GM18909 (cell line): ENCODE data around the gene CARM1.

ENCODE experiments used
- ATAC-seq: cut with Tn5 transposase; IDR thresholded peaks from one replicate; pipeline ENCODE4 v1.9.1; 2021; ENCODE audit warnings: mild to moderate bottlenecking; ENCODE audit not compliant: unreplicated experiment, poor library complexity

The CARM1 gene

GRCh38 chr19:10896851-10897526, 25.6 kb downstream of the CARM1 start:
- ATAC-seq = no peak

GRCh38 chr19:10898633-10899032, 27.3 kb downstream of the CARM1 start:
- no peak for ATAC-seq

- no peak for ATAC-seq
Observed at GRCh38 chr19:10899151-10899653, 27.8 kb downstream of the CARM1 start.

GRCh38 chr19:10907925-10908324, 36.6 kb downstream of the CARM1 start:
- no peak for ATAC-seq

- no peak for ATAC-seq
Observed at GRCh38 chr19:10908380-10908960, 37.1 kb downstream of the CARM1 start.

- ATAC-seq = no peak
Observed at GRCh38 chr19:10911579-10912363, 40.4 kb downstream of the CARM1 start.

- ATAC-seq = no peak
Observed at GRCh38 chr19:10912619-10913018, 41.3 kb downstream of the CARM1 start.

- no peak for ATAC-seq
Observed at GRCh38 chr19:10913716-10914340, 42.5 kb downstream of the CARM1 start.

- no peak for ATAC-seq
Observed at GRCh38 chr19:10915130-10916091, 44.1 kb downstream of the CARM1 start.

- ATAC-seq = no peak
Observed at GRCh38 chr19:10916602-10917001, 45.2 kb downstream of the CARM1 start.

GRCh38 chr19:10918359-10918758, 47.0 kb downstream of the CARM1 start:
- no peak for ATAC-seq

- no peak for ATAC-seq
Observed at GRCh38 chr19:10919352-10920287, 48.3 kb downstream of the CARM1 start.

GRCh38 chr19:10920288-10920655, 48.9 kb downstream of the CARM1 start:
- no peak for ATAC-seq

GRCh38 chr19:10920781-10921180, 49.4 kb downstream of the CARM1 start:
- ATAC-seq = no peak

- ATAC-seq = no peak
Observed at GRCh38 chr19:10921199-10921909, 50.0 kb downstream of the CARM1 start.

GRCh38 chr19:10921910-10922637, 50.7 kb downstream of the CARM1 start:
- no peak for ATAC-seq

- ATAC-seq = no peak
Observed at GRCh38 chr19:10922638-10923014, 51.3 kb downstream of the CARM1 start.
